Measurements from ENCODE around the gene RIMBP2.

RIMBP2 gene

GRCh38 chr12:130566446-130567155 lies 149.5 kb downstream of the RIMBP2 start:
- Mint-ChIP-seq H3K9me3 (peaks cover 5% of the 10 kb centered on the region), H3K4me3 (no peak overlapping the region), H3K36me3 (no peaks in the 10 kb centered on the region), H3K4me1 (no peaks in the 10 kb centered on the region), H3K27me3 (no peaks in the 10 kb centered on the region), H3K27ac (no peak overlapping the region)
- DNase-seq (ENCODE audit: low spot score in 2 of 2): no peak
- no peak for ATAC-seq (ENCODE audit: low read depth)

- no peaks in the 10 kb centered on the region for H3K36me3 Mint-ChIP-seq
- no peak overlapping the region for H3K4me3 Mint-ChIP-seq
- ATAC-seq (ENCODE audit: low read depth) (no peak), DNase-seq (ENCODE audit: low spot score in 2 of 2) (no peak)
- H3K27ac Mint-ChIP-seq: no peak overlapping the region
- no peaks in the 10 kb centered on the region for H3K4me1 Mint-ChIP-seq
- H3K27me3 Mint-ChIP-seq: peaks cover 1% of the 10 kb centered on the region
- peaks cover 3% of the 10 kb centered on the region for H3K9me3 Mint-ChIP-seq
Measured at GRCh38 chr12:130565189-130565588, 150.9 kb downstream of the RIMBP2 start.

GRCh38 chr12:130563323-130563722 lies 152.8 kb downstream of the RIMBP2 start:
- Mint-ChIP-seq H3K27ac (no peak overlapping the region), H3K27me3 (peaks cover 1% of the 10 kb centered on the region), H3K36me3 (no peaks in the 10 kb centered on the region), H3K4me1 (no peaks in the 10 kb centered on the region), H3K9me3 (peaks cover 3% of the 10 kb centered on the region), H3K4me3 (no peak overlapping the region)
- ATAC-seq (ENCODE audit: low read depth): no peak
- DNase-seq (ENCODE audit: low spot score in 2 of 2): no peak

GRCh38 chr12:130562716-130563115 lies 153.4 kb downstream of the RIMBP2 start:
- H3K4me1 Mint-ChIP-seq: no peaks in the 10 kb centered on the region
- DNase-seq (ENCODE audit: low spot score in 2 of 2): no peak
- no peak overlapping the region for H3K4me3 Mint-ChIP-seq
- ATAC-seq (ENCODE audit: low read depth): no peak
- H3K9me3 Mint-ChIP-seq: peaks cover 3% of the 10 kb centered on the region
- peaks cover 1% of the 10 kb centered on the region for H3K27me3 Mint-ChIP-seq
- no peak overlapping the region for H3K27ac Mint-ChIP-seq
- H3K36me3 Mint-ChIP-seq: no peaks in the 10 kb centered on the region

GRCh38 chr12:130560321-130560720 lies 155.8 kb downstream of the RIMBP2 start:
- Mint-ChIP-seq H3K27ac (no peak overlapping the region), H3K4me3 (no peak overlapping the region), H3K27me3 (peaks cover 1% of the 10 kb centered on the region), H3K36me3 (no peaks in the 10 kb centered on the region), H3K4me1 (no peaks in the 10 kb centered on the region), H3K9me3 (peaks cover 2% of the 10 kb centered on the region)
- DNase-seq (ENCODE audit: low spot score in 2 of 2) (no peak), ATAC-seq (ENCODE audit: low read depth) (no peak)

- Mint-ChIP-seq H3K36me3 (no peaks in the 10 kb centered on the region), H3K27ac (no peak overlapping the region), H3K27me3 (peaks cover 1% of the 10 kb centered on the region), H3K9me3 (peaks cover 2% of the 10 kb centered on the region), H3K4me1 (no peaks in the 10 kb centered on the region), H3K4me3 (no peak overlapping the region)
- no peak for ATAC-seq (ENCODE audit: low read depth)
- DNase-seq (ENCODE audit: low spot score in 2 of 2): no peak
Measured at GRCh38 chr12:130559806-130560205, 156.3 kb downstream of the RIMBP2 start.

- Mint-ChIP-seq H3K4me3 (no peak overlapping the region), H3K27ac (no peak overlapping the region), H3K9me3 (no peaks in the 10 kb centered on the region), H3K4me1 (no peaks in the 10 kb centered on the region), H3K27me3 (peaks cover 1% of the 10 kb centered on the region), H3K36me3 (no peaks in the 10 kb centered on the region)
- DNase-seq (ENCODE audit: low spot score in 2 of 2) (no peak), ATAC-seq (ENCODE audit: low read depth) (no peak)
Measured at GRCh38 chr12:130557886-130558765, 158.0 kb downstream of the RIMBP2 start.

- DNase-seq (ENCODE audit: low spot score in 2 of 2): no peak
- Mint-ChIP-seq H3K27me3 (peaks cover 1% of the 10 kb centered on the region), H3K27ac (no peak overlapping the region), H3K9me3 (no peaks in the 10 kb centered on the region), H3K4me1 (no peaks in the 10 kb centered on the region), H3K36me3 (no peaks in the 10 kb centered on the region), H3K4me3 (no peak overlapping the region)
- no peak for ATAC-seq (ENCODE audit: low read depth)
Measured at GRCh38 chr12:130557201-130557600, 158.9 kb downstream of the RIMBP2 start.

GRCh38 chr12:130556486-130557055 lies 159.5 kb downstream of the RIMBP2 start:
- DNase-seq (ENCODE audit: low spot score in 2 of 2): no peak
- no peak overlapping the region for H3K4me3 Mint-ChIP-seq
- no peaks in the 10 kb centered on the region for H3K36me3 Mint-ChIP-seq
- H3K27ac Mint-ChIP-seq: no peak overlapping the region
- H3K9me3 Mint-ChIP-seq: no peaks in the 10 kb centered on the region
- ATAC-seq (ENCODE audit: low read depth): no peak
- H3K4me1 Mint-ChIP-seq: no peaks in the 10 kb centered on the region
- H3K27me3 Mint-ChIP-seq: peaks cover 1% of the 10 kb centered on the region

GRCh38 chr12:130555628-130556485 lies 160.2 kb downstream of the RIMBP2 start:
- Mint-ChIP-seq H3K27ac (no peak overlapping the region), H3K4me3 (no peak overlapping the region), H3K36me3 (no peaks in the 10 kb centered on the region), H3K9me3 (peaks cover 2% of the 10 kb centered on the region), H3K4me1 (no peaks in the 10 kb centered on the region), H3K27me3 (peaks cover 1% of the 10 kb centered on the region)
- DNase-seq (ENCODE audit: low spot score in 2 of 2) (no peak), ATAC-seq (ENCODE audit: low read depth) (no peak)

- no peak overlapping the region for H3K4me3 Mint-ChIP-seq
- H3K27ac Mint-ChIP-seq: no peak overlapping the region
- H3K36me3 Mint-ChIP-seq: no peaks in the 10 kb centered on the region
- peaks cover 2% of the 10 kb centered on the region for H3K9me3 Mint-ChIP-seq
- no peaks in the 10 kb centered on the region for H3K27me3 Mint-ChIP-seq
- no peak for DNase-seq (ENCODE audit: low spot score in 2 of 2)
- H3K4me1 Mint-ChIP-seq: no peaks in the 10 kb centered on the region
- ATAC-seq (ENCODE audit: low read depth): no peak
Measured at GRCh38 chr12:130555221-130555620, 160.9 kb downstream of the RIMBP2 start.

GRCh38 chr12:130552483-130552996 lies 163.6 kb downstream of the RIMBP2 start:
- Mint-ChIP-seq H3K36me3 (no peaks in the 10 kb centered on the region), H3K27me3 (peaks cover 2% of the 10 kb centered on the region), H3K4me3 (no peak overlapping the region), H3K9me3 (peaks cover 2% of the 10 kb centered on the region), H3K4me1 (no peaks in the 10 kb centered on the region), H3K27ac (no peak overlapping the region)
- ATAC-seq (ENCODE audit: low read depth) (no peak), DNase-seq (ENCODE audit: low spot score in 2 of 2) (no peak)

GRCh38 chr12:130549361-130549760 lies 166.7 kb downstream of the RIMBP2 start:
- ATAC-seq (ENCODE audit: low read depth) (no peak), DNase-seq (ENCODE audit: low spot score in 2 of 2) (no peak)
- Mint-ChIP-seq H3K27me3 (peaks cover 2% of the 10 kb centered on the region), H3K4me1 (no peaks in the 10 kb centered on the region), H3K36me3 (no peaks in the 10 kb centered on the region), H3K9me3 (peaks cover 2% of the 10 kb centered on the region), H3K4me3 (no peak overlapping the region), H3K27ac (no peak overlapping the region)
